Activated naive CD4-positive, alpha-beta T cell treated with Interleukin-2 at 50 U/mL for 16 hours (primary cell): ENCODE results near the gene RNF103.
A peak's percentile ranks its signal among the peaks of the same experiment; 100 is the strongest.
"Not testable (repeated sequence)": the region's sequence is repeated elsewhere in the genome, so short reads cannot be mapped to it uniquely, and the experiment has no call there.

ENCODE experiments used
- DNase-seq: peaks from one replicate; pipeline ENCODE4 v3.0.0-alpha.2; 2020

Gene RNF103

GRCh38 chr2:86623494-86624266 lies at the start of gene RNF103:
Gene RNF103, minus strand, starts transcription at chr2:86623865. Its CDS starts 979 bp downstream, at chr2:86622886.
- DNase-seq, result peak; percentile 94

DNA sequence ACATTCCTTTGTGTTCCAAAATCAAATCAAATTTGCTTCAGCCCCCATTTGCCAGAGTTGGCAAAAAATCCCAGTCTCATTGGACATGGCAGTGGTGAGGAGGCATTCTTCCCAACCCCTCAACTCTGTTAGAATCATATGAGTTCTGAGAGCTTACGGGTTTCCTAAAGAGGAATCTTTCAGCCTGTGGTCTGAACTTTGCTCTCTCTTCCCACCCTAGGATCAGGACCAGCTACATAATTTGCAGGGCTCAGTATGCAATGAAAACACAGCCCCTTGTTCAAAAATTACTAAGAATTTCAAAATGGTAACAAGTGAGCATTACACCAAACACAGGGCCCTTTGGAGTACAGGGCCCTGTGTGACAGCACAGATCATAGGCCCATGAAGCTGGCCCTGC lies 49.3 kb upstream of the RNF103 start:
- DNase-seq, result no peak

GRCh38 chr2:86672027-86672545 lies 48.4 kb upstream of the RNF103 start:
- DNase-seq, result no peak

GRCh38 chr2:86671337-86671981 lies 47.8 kb upstream of the RNF103 start:
- no peak for DNase-seq

- DNase-seq, result not testable (repeated sequence)
Measured at GRCh38 chr2:86669323-86669722, 45.7 kb upstream of the RNF103 start.

DNA sequence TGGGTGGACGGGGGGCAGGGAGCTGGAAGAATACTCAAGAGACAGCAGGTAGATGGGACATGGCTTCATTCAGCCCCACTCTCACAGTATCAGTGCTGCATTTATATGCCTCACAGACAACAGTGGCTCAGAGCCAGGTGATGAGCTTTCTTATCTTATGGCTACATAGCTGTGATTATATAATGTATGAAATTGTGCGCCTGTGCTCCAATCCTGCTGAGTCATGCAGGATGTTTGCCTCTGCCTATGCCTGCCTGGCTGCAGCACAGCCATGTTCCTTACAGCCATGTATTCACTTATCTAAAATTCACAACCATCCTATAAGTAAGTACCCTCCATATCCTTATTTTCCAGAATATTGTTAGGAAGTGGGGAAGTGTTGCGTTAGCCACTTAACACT lies 37.7 kb upstream of the RNF103 start:
- no peak for DNase-seq

DNA sequence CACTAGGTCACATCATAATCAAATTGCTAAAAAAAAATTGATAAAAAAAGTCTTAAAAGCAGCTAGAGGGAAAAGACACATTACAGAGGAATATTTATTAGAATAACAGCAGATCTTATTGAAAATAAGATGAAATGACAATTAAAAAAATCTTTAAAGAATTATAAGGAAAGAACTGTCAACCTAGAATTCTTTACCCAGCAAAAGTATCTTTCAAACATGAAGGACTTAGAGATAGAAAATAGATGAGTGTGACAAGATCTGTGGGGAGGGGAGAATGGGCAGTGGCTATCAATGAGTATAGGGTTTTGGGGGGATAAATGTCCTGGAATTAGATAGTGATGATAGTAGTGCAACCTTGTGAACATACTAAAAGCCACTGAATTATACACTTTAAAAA lies 26.5 kb upstream of the RNF103 start:
- no peak for DNase-seq

- DNase-seq, result no peak
Measured at GRCh38 chr2:86649119-86649947, 25.7 kb upstream of the RNF103 start.

- no peak for DNase-seq
Measured at GRCh38 chr2:86648681-86649080, 25.0 kb upstream of the RNF103 start.

GRCh38 chr2:86646865-86647264 lies 23.2 kb upstream of the RNF103 start:
- DNase-seq, result no peak

DNA sequence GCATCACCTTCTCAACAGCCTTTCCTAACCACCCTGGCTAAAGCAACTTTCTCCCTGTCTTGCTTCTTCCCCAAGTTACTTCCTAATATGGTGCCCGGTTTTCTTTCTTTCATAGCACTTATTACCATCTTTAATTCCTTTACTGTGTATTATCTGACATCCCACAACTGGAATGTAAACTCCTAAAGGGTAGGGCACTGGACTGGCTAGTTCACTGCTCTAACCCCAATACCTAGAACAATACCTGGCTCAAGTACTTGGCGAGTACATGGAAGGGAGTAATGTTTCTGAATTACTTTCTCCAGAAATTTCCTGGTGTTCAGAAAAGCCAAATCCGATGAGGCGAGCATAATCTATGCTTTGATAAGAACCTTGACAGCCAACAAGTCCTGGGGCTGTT lies 22.7 kb upstream of the RNF103 start:
- no peak for DNase-seq

- no peak for DNase-seq
Measured at GRCh38 chr2:86645752-86646151, 22.1 kb upstream of the RNF103 start.

DNA sequence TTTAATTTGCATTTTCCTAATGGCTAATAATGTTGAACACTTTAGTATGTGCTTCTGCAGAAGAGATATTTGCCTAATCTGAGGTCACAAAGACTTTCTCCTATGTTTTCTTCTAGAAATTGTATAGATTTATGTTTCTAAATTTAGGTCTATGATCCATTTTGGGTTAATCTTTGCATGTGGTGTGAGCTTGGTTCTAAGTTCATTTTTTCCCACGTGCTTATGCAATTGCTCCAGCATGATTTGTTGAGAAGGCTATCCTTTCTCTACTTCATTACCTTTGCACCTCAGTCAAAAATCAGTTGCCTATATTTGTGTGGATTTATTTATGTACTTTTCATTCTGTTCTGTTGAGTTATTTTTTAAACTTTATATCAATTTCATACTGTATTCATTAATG lies 15.0 kb upstream of the RNF103 start:
- DNase-seq, result no peak

GRCh38 chr2:86636842-86637241 lies 13.2 kb upstream of the RNF103 start:
- no peak for DNase-seq

DNA sequence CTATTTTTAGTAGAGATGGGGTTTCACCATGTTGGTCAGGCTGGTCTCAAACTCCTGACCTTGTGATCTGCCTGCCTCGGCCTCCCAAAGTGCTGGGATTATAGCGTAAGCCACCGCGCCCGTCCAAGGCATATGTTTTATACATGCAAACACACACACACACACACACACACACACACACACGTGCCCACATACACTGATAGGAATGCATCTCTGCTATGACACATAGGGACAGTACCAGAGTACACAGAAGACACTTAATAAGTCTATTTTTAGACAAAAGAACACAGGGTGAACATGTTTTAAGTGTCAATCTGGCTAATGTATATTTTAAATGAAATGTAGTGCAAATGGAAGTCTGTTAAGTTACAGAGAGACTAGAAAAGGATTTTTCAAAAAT lies 10.7 kb upstream of the RNF103 start:
- no peak for DNase-seq

DNA sequence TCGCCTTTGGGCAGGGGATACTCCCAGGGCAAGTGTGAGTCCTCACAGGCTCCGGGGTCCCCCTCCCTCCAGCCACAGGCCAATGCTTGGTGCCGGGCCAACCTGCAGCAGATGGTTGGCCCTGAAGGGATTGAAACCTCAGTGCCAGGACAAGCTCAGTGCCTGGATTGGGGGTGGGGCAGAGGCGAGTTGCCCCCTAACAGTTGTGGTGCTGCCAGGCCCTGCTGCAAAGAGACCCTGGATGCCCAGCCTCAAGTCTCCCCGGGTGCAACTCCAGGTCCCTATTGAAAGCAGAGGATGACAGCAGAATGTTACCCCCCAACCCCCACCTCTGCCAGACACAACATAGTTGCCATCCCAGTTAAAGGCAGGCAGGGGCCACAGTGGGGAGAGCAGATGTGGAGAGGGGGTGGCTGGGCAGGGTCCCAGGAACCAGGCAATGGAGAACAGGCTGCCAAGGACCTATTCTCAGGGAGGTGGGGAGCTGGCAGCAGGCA lies 9.5 kb upstream of the RNF103 start:
- DNase-seq, result no peak

DNA sequence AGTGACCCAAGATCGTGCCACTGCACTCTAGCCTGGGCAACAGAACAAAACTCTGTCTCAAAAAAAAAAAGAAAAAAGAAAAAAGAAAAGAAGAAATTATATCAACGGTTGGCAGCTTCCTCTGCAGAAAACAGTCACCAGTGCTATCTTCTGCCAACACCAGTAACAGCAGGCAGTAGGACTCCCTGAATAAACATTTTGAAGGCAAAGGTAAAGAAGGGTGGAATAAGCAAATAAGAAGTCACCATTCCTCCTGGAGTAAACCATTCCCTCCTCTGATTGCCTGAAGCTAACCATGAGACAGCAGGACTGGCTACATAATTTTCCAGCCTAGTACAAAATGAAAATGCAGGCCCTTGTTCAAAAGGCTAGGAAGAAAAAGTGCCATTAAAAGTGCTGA lies 9.0 kb upstream of the RNF103 start:
- DNase-seq, result no peak

DNA sequence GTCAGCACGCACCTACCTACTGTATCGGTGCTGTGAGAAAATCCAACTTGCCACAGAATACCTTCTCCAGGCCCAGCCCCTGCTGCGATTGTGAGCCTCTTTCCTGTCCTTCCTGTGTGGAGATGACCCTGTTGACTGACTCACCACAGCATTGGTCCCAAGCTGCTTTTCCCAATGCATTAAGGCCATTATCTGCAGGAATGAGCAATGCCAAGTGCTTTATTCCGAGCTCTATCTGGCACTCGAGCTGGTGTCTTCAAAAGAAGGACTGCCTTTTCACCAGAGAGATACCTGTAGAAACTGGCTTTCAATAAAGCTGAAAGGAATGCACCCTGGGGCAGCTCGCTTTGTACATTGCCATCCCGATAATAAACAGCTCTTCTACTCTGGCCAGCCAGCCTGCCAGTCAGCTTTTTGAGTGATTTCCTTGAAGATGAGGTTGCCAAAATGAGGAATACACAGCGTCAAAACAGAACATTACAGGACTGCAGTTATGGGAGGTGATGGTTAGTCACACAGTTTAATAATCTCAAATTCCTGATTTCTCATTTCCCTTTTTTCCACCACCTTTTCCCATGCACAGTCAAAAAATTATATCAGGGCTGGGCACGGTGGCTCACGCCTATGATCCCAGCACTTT lies 8.3 kb upstream of the RNF103 start:
- DNase-seq, result no peak

DNA sequence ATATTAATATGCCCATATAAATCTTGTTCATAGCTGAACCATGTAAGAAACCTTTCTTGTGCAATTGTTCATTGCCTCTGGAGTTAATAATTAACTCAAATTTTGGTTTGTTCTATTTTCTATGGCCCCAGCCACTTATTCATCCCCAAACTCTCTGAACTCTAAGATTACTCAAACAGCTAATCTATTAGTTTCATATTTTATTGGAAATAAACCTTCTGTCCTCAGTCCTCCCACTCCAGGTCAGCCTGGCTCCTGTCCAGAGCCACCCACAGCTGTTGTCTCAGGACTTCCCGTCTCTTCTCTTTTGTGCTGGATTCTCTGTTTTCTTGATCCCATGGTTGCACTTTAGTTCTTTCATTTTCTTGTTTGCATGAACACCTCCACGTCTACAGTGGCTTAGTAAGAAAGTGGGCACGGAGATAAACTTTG lies 4.4 kb upstream of the RNF103 start:
- no peak for DNase-seq

GRCh38 chr2:86627550-86627949 lies 3.9 kb upstream of the RNF103 start:
- no peak for DNase-seq

DNA sequence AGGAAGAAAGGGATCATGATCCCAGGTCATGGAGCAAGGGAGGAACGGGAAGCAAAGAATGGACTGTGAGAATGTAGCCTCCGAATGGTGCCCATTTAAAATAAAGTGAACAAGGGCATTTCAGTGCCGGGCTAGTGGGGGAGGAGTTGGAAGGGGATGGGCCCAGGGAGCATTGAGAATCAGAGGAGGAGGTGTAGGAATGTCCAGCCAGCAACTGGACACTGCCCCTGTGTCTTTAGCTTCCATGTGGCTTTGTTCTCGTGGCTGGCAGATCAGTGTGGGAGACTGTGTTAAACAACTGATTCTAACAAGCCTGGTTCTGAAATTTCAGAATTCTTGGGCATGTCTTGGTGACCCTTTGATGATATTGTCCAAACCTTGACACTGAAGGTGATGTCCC lies 1.4 kb upstream of the RNF103 start:
- DNase-seq, result no peak

- no peak for DNase-seq
Measured at GRCh38 chr2:86624267-86624547, 542 bp upstream of the RNF103 start.

DNA sequence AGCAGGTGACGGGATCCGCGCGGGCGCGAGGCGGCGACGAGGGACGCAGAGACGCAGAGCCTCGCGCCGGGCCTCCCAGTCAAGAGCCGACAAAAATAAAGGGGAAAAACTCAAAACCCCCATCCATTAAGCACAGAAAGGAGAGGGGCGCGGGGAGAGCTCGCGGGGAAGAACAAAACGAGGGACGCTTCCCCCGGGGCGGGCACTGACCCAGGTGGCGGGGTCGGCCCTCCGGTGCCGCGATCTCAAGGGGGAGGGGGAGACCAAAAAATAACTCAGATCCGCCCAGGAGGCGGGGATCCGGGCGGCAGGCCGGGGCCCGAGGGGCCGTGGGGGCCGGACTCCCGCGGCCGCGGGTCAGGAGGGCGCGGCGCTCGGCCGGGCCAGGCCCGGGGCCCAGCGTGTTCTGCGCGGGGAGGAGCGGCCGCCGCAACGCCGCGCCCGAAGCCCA lies 597 bp downstream of the RNF103 start:
- DNase-seq, result peak; percentile 54
